Measurements from ENCODE around the gene FOXL2. TPM values are rescaled to one million over a fixed set of nuclear protein-coding genes. Genes with fewer than 3 reads are reported as not detected.

FOXL2 gene
- total RNA-seq (not detected), polyA plus RNA-seq (ENCODE audit: insufficient read depth in 1 of 8, insufficient read length in 8 of 8, low replicate concordance in 1 of 8) (under 1 TPM in 3 of 8 donors, not detected in 5; 0.05 to 0.09 (median 0.05) TPM)
- long read RNA-seq, donor 1: 0 reads
- long read RNA-seq, donor 2: 0 reads
- long read RNA-seq, donor 3: 0 reads
- long read RNA-seq, donor 4: 0 reads
- long read RNA-seq, donor 5: 0 reads
- long read RNA-seq, donor 6: 0 reads
- long read RNA-seq, donor 7, partial matches to known transcripts: 0 of 1 reads
- long read RNA-seq, donor 7, other reads (novel, unspliced or antisense): 0 of 1 reads
- long read RNA-seq, donor 8: 0 reads
- long read RNA-seq, donor 9, partial matches to known transcripts: 0 of 1 reads
- long read RNA-seq, donor 9, other reads (novel, unspliced or antisense): 0 of 1 reads
- long read RNA-seq, donor 10: 0 reads
- long read RNA-seq, donor 11: 0 reads

DNA sequence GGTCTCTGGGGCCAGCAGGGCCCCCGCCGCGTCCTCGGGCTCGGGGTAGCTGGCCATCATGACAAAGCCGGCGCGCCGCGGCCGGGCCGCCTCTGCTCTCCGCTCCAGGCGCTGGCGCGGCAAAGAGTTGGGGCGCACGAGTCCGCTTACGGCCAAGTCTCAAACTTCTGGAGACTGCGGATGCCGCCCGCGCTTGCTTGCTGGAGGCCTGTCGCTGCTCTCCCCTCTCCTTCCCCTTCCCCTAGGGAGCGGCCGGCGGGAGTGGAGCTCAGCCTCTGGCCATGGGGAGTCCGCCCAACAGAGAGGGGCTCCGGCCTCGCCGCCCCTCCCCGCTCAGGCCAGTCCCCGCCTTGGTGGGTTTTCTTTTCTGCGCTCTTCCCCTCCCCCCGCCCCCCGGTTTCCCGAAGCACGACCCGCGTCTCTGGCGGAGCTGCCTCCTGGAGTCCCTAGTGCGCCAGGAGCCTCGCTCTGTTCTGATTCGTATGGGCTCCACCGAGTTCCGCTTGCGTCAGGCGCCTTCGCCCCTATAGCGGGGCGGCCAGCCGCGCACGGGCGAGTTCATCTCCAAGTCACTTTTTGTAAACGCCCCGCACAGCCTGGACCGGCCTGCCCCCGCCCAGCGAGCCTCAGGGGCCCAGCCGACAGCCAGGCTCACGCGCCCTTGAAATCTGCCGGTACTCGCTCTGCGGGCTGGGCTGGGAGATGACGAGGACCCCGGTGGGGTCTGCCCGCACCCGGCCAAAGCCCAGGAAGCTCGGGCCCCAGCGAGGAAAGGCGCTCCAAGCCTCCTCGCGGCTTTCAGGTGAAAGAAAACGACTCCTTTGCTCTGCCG, at the start of gene FOXL2, which contains the start of gene FOXL2NB:
Gene FOXL2, minus strand, starts transcription at position 475 of the 832 bp plus-strand sequence. Its CDS starts 415 bp downstream, at position 60.
Gene FOXL2NB, plus strand, starts transcription at position 555 of the 832 bp plus-strand sequence. Its CDS starts 148 bp downstream, at position 703.
- H3K27ac ChIP-seq (ENCODE audit: low read length): no peak within 1 kb of the TSS
- H3K4me1 ChIP-seq (ENCODE audit: control insufficient read depth, insufficient read depth, low read length): peaks cover 38% of the 10 kb centered on the region
- under 1% methylated on average over 74 of the region's 78 CpGs for WGBS (ENCODE audit: insufficient coverage)
- peak; percentile 76 for DNase-seq
- H3K9me3 ChIP-seq (replicated peaks; ENCODE audit: control insufficient read depth, low read depth, low read length): no peaks in the 10 kb centered on the region
- no peaks in the 10 kb centered on the region for H3K36me3 ChIP-seq (ENCODE audit: control insufficient read depth, insufficient read depth, low read length)
- peak within 1 kb of the TSS; percentile 35 for H3K4me3 ChIP-seq (ENCODE audit: low read length)
- peaks cover 98% of the 10 kb centered on the region for H3K27me3 ChIP-seq (ENCODE audit: control insufficient read depth, insufficient read depth, low read length)

GRCh38 chr3:138995706-138996105, 48.8 kb upstream of the FOXL2 start:
- Histone ChIP-seq H3K4me1 (ENCODE audit: control insufficient read depth, insufficient read depth, low read length) (no peaks in the 10 kb centered on the region), H3K4me3 (ENCODE audit: low read length) (no peak overlapping the region), H3K27me3 (ENCODE audit: control insufficient read depth, insufficient read depth, low read length) (no peaks in the 10 kb centered on the region), H3K27ac (ENCODE audit: low read length) (no peak overlapping the region), H3K36me3 (ENCODE audit: control insufficient read depth, insufficient read depth, low read length) (no peaks in the 10 kb centered on the region), H3K9me3 (replicated peaks; ENCODE audit: control insufficient read depth, low read depth, low read length) (no peaks in the 10 kb centered on the region)
- WGBS (ENCODE audit: insufficient coverage): no CpG with 5 or more reads among the region's 1 CpG
- no peak for DNase-seq

GRCh38 chr3:138987181-138987580, 40.2 kb upstream of the FOXL2 start:
- Histone ChIP-seq H3K4me3 (ENCODE audit: low read length) (no peak overlapping the region), H3K27me3 (ENCODE audit: control insufficient read depth, insufficient read depth, low read length) (no peaks in the 10 kb centered on the region), H3K4me1 (ENCODE audit: control insufficient read depth, insufficient read depth, low read length) (no peaks in the 10 kb centered on the region), H3K9me3 (replicated peaks; ENCODE audit: control insufficient read depth, low read depth, low read length) (no peaks in the 10 kb centered on the region), H3K27ac (ENCODE audit: low read length) (no peak overlapping the region), H3K36me3 (ENCODE audit: control insufficient read depth, insufficient read depth, low read length) (no peaks in the 10 kb centered on the region)
- no peak for DNase-seq
- no CpG with 5 or more reads among the region's 2 CpGs for WGBS (ENCODE audit: insufficient coverage)

- no peak for DNase-seq
- Histone ChIP-seq H3K4me3 (ENCODE audit: low read length) (no peak overlapping the region), H3K27ac (ENCODE audit: low read length) (no peak overlapping the region), H3K36me3 (ENCODE audit: control insufficient read depth, insufficient read depth, low read length) (no peaks in the 10 kb centered on the region), H3K27me3 (ENCODE audit: control insufficient read depth, insufficient read depth, low read length) (peaks cover 4% of the 10 kb centered on the region), H3K9me3 (replicated peaks; ENCODE audit: control insufficient read depth, low read depth, low read length) (no peaks in the 10 kb centered on the region), H3K4me1 (ENCODE audit: control insufficient read depth, insufficient read depth, low read length) (no peaks in the 10 kb centered on the region)
- WGBS (ENCODE audit: insufficient coverage): 50% methylated on average over 1 of the region's 4 CpGs
Observed at GRCh38 chr3:138985932-138986331, 39.0 kb upstream of the FOXL2 start.

DNA sequence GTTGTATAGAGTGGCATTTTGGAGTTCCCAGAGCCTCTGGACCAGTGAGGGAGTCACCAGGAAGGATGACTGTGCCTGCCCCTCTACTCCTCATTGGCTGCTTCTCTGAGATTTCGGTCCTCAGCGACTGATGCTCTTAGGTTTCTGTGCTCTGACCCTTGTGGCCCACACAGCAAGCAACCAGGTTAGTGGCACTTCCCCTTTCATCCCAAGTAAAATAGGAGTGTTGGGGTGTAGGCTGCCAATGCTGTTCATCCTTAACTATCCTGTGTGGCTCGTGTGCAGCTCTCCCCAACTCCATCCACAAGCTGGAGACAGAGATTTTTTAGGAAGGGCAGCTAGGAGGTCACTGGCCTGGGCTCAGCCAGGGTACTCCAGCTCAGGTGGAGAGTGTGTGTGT, 37.9 kb upstream of the FOXL2 start:
- DNase-seq: no peak
- Histone ChIP-seq H3K4me3 (ENCODE audit: low read length) (no peak overlapping the region), H3K27me3 (ENCODE audit: control insufficient read depth, insufficient read depth, low read length) (peaks cover 4% of the 10 kb centered on the region), H3K9me3 (replicated peaks; ENCODE audit: control insufficient read depth, low read depth, low read length) (no peaks in the 10 kb centered on the region), H3K27ac (ENCODE audit: low read length) (no peak overlapping the region), H3K36me3 (ENCODE audit: control insufficient read depth, insufficient read depth, low read length) (no peaks in the 10 kb centered on the region), H3K4me1 (ENCODE audit: control insufficient read depth, insufficient read depth, low read length) (peaks cover 1% of the 10 kb centered on the region)
- no CpG with 5 or more reads among the region's 3 CpGs for whole genome bisulfite sequencing (ENCODE audit: insufficient coverage)

GRCh38 chr3:138976047-138976446, 29.1 kb upstream of the FOXL2 start:
- Histone ChIP-seq H3K4me1 (ENCODE audit: control insufficient read depth, insufficient read depth, low read length) (peaks cover 5% of the 10 kb centered on the region), H3K4me3 (ENCODE audit: low read length) (no peak overlapping the region), H3K9me3 (replicated peaks; ENCODE audit: control insufficient read depth, low read depth, low read length) (no peaks in the 10 kb centered on the region), H3K27ac (ENCODE audit: low read length) (no peak overlapping the region), H3K27me3 (ENCODE audit: control insufficient read depth, insufficient read depth, low read length) (peaks cover 1% of the 10 kb centered on the region), H3K36me3 (ENCODE audit: control insufficient read depth, insufficient read depth, low read length) (no peaks in the 10 kb centered on the region)
- DNase-seq: no peak

- H3K9me3 ChIP-seq (replicated peaks; ENCODE audit: control insufficient read depth, low read depth, low read length): no peaks in the 10 kb centered on the region
- H3K36me3 ChIP-seq (ENCODE audit: control insufficient read depth, insufficient read depth, low read length): no peaks in the 10 kb centered on the region
- H3K27ac ChIP-seq (ENCODE audit: low read length): no peak overlapping the region
- 92% methylated on average over 2 of the region's 8 CpGs for WGBS (ENCODE audit: insufficient coverage)
- H3K4me1 ChIP-seq (ENCODE audit: control insufficient read depth, insufficient read depth, low read length): peaks cover 5% of the 10 kb centered on the region
- H3K4me3 ChIP-seq (ENCODE audit: low read length): no peak overlapping the region
- H3K27me3 ChIP-seq (ENCODE audit: control insufficient read depth, insufficient read depth, low read length): no peaks in the 10 kb centered on the region
- no peak for DNase-seq
Observed at GRCh38 chr3:138975351-138975750, 28.4 kb upstream of the FOXL2 start.

GRCh38 chr3:138974462-138974861, 27.5 kb upstream of the FOXL2 start:
- Histone ChIP-seq H3K27ac (ENCODE audit: low read length) (no peak overlapping the region), H3K36me3 (ENCODE audit: control insufficient read depth, insufficient read depth, low read length) (no peaks in the 10 kb centered on the region), H3K27me3 (ENCODE audit: control insufficient read depth, insufficient read depth, low read length) (no peaks in the 10 kb centered on the region), H3K4me3 (ENCODE audit: low read length) (no peak overlapping the region), H3K4me1 (ENCODE audit: control insufficient read depth, insufficient read depth, low read length) (no peaks in the 10 kb centered on the region), H3K9me3 (replicated peaks; ENCODE audit: control insufficient read depth, low read depth, low read length) (no peaks in the 10 kb centered on the region)
- no peak for DNase-seq
- WGBS (ENCODE audit: insufficient coverage): 88% methylated on average over 4 of the region's 5 CpGs

DNA sequence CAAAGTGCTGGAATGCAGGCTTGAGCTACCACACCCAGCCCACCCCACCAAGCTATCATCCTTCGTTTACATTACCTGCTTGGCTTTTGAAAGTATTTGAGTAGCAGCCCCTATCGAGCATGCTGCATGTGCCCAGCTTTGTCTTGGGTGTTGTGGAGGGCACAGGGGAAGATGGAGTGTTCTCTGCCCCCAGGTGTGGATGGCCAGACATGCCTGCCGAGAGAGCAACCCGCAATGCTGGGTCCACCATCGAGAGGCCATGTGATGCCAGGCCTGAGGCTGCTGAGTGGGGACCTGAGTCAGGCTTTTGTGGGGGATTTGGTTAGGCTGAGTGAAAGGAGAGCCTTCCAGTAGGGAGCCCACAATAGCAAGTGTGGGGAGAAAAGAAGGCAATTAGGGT, 26.0 kb upstream of the FOXL2 start:
- no peak for DNase-seq
- no peak overlapping the region for H3K27ac ChIP-seq (ENCODE audit: low read length)
- peaks cover 3% of the 10 kb centered on the region for H3K27me3 ChIP-seq (ENCODE audit: control insufficient read depth, insufficient read depth, low read length)
- 83% methylated on average over 4 of the region's 5 CpGs for WGBS (ENCODE audit: insufficient coverage)
- H3K4me1 ChIP-seq (ENCODE audit: control insufficient read depth, insufficient read depth, low read length): no peaks in the 10 kb centered on the region
- H3K4me3 ChIP-seq (ENCODE audit: low read length): no peak overlapping the region
- H3K36me3 ChIP-seq (ENCODE audit: control insufficient read depth, insufficient read depth, low read length): no peaks in the 10 kb centered on the region
- no peaks in the 10 kb centered on the region for H3K9me3 ChIP-seq (replicated peaks; ENCODE audit: control insufficient read depth, low read depth, low read length)

- H3K27me3 ChIP-seq (ENCODE audit: control insufficient read depth, insufficient read depth, low read length): peaks cover 3% of the 10 kb centered on the region
- 35% methylated on average over 3 of the region's 6 CpGs for WGBS (ENCODE audit: insufficient coverage)
- DNase-seq: no peak
Observed at GRCh38 chr3:138971766-138972320, 24.9 kb upstream of the FOXL2 start.

More at GRCh38 chr3:138971766-138972320, 24.9 kb upstream of the FOXL2 start:
- Histone ChIP-seq H3K36me3 (ENCODE audit: control insufficient read depth, insufficient read depth, low read length) (no peaks in the 10 kb centered on the region), H3K4me3 (ENCODE audit: low read length) (no peak overlapping the region), H3K9me3 (replicated peaks; ENCODE audit: control insufficient read depth, low read depth, low read length) (no peaks in the 10 kb centered on the region), H3K4me1 (ENCODE audit: control insufficient read depth, insufficient read depth, low read length) (no peaks in the 10 kb centered on the region), H3K27ac (ENCODE audit: low read length) (no peak overlapping the region)

All from muscle of leg (tissue), 16 donors.